GM19438 (cell line): Measurements from ENCODE around the gene PLXDC2.

Experiments
- ATAC-seq: cut with Tn5 transposase; IDR thresholded peaks from one replicate; pipeline ENCODE4 v1.9.1; 2021; ENCODE audit warnings: low read depth; ENCODE audit not compliant: unreplicated experiment

Gene PLXDC2

GRCh38 chr10:20299034-20299736, 483.0 kb downstream of the PLXDC2 start:
- ATAC-seq = no peak

GRCh38 chr10:20300735-20301134, 484.5 kb downstream of the PLXDC2 start:
- no peak for ATAC-seq

- no peak for ATAC-seq
Measured at GRCh38 chr10:20302033-20302432, 485.8 kb downstream of the PLXDC2 start.

GRCh38 chr10:20303453-20304152, 487.4 kb downstream of the PLXDC2 start:
- no peak for ATAC-seq

- ATAC-seq = no peak
Measured at GRCh38 chr10:20313665-20314064, 497.4 kb downstream of the PLXDC2 start.

- ATAC-seq = no peak
Measured at GRCh38 chr10:20314431-20314830, 498.2 kb downstream of the PLXDC2 start.

GRCh38 chr10:20327954-20328353, 511.7 kb downstream of the PLXDC2 start:
- no peak for ATAC-seq

GRCh38 chr10:20330246-20330645, 514.0 kb downstream of the PLXDC2 start:
- no peak for ATAC-seq

GRCh38 chr10:20334559-20334958, 518.3 kb downstream of the PLXDC2 start:
- no peak for ATAC-seq
